ENCODE data around the gene SERPINB6.
"Not testable (repeated sequence)": the region's sequence is repeated elsewhere in the genome, so short reads cannot be mapped to it uniquely, and the experiment has no call there.

The SERPINB6 gene

DNA sequence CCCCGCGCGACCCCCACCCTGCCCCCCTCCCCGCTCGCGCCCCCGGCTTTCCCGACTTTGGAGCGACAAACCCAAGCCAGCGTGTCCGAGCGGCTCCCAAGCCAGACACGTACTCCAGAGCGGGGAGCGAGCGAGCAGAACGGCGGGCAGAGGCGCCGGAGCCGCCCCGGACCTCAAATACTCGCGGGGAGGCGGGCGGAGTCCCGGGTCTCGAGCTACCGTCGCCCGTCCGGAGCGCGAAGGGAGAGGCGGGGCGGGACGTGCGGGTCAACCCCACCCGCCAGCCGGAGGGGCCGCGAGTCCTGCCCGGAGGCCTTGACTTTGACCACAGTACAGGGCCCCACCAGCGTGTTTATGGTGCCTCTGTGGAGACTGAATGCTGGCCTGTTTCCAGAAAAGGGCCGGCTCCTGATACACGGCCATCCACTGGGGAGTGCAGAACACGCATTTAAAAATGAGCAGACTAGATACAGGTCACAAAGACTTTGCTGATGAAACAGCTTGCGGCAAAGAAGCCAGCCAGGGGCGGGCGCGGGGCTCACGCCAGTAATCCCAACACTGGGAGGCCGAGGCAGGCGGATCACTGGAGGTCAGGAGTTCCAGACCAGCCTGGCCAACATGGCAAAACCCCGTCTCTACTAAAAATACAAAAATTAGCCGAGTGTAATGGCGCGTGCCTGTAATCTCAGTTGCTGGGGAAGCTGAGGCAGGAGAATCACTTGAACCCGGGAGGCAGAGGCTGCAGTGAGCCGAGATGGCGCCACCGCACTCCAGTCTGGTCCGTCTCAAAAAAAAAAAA, at the start of gene SERPINB6:
TSS of gene SERPINB6 (minus strand) at position 148 of the 799 bp plus-strand sequence. CDS start 12,235 bp downstream, outside the sequence.
- DNase-seq: no peak

- DNase-seq: no peak
Measured at GRCh38 chr6:3019749-3020320, 48.5 kb upstream of the SERPINB6 start.

DNA sequence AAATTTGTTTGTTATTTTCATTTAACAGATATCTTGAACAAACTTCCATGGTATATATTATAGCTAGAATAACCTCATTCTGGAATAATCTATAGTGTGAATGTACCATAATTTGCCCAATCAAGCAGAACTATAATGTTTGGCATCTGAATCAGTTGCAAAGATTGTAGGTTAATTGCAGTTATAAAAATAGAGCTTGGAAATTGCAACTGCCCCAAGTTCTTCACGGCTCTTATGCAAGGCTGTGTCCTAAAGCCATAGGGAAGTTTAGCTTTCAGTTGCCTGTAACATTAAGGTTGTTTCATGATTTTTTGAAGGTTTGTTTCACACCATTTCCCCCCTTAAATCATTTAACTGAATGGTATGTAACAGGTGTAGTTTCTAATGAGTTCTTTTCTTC, 47.7 kb upstream of the SERPINB6 start:
- DNase-seq: no peak

DNA sequence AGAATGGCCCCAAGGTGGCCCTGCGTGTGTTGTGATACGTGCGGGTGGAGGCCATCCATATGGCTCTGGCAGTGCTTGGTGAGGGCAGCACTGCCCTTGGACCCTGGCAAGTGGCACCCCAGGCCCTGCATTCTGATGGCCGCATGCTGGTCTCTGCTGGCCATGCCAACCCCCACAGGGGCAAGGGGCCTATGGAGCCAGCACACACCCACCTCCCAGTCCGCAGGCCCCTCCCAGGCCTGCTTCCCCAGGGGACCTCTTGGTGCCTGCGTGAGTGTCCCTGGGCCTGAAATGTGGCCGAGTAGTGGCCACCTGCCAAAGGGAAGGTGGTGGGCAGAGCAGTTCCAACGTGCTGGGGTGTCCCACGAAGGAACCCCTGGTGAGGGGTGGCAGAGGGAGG, 45.9 kb upstream of the SERPINB6 start:
- no peak for DNase-seq

- no peak for DNase-seq
Measured at GRCh38 chr6:3016473-3017280, 45.3 kb upstream of the SERPINB6 start.

GRCh38 chr6:3015144-3015543, 43.8 kb upstream of the SERPINB6 start:
- DNase-seq: no peak

DNA sequence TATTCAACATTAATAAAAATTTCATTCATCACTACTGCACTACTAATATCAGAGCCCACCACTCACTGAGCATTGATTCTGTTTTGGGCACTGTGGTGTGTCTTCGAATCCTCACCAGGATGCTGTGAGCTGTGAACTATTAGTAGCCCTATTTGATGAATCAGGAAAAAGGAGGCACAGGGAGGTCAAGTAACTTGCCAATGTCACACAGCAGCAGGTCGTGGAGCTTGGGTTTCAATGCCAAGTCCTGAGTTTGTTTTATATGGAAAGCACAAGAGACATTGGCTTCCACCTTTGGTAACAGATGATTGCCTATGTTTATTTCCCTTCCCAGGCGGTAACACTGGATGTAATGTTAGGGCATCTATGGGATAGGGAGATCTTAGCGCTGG, 43.3 kb upstream of the SERPINB6 start:
- no peak for DNase-seq

- DNase-seq: no peak
Measured at GRCh38 chr6:3013901-3014674, 42.7 kb upstream of the SERPINB6 start.

DNA sequence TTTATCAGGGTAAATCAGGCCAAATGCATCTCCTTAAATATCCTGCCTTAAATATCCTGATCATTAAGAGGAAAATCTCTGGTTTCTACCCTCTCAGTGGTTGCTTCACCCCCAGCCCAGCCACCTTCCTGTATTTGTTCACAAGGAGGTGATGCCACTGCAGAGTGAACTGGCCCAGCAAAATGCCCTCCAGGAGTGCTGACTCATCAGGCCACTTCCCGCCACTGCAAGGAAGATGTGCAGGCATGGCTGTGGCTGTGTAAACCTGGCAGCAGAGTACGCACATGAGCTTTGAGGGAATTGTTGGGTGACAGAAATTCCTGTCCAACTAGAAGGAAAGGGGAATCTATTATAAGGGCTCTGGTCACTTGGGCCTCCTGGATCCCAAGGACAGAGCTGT, 42.1 kb upstream of the SERPINB6 start:
- DNase-seq: peak; percentile 1

DNA sequence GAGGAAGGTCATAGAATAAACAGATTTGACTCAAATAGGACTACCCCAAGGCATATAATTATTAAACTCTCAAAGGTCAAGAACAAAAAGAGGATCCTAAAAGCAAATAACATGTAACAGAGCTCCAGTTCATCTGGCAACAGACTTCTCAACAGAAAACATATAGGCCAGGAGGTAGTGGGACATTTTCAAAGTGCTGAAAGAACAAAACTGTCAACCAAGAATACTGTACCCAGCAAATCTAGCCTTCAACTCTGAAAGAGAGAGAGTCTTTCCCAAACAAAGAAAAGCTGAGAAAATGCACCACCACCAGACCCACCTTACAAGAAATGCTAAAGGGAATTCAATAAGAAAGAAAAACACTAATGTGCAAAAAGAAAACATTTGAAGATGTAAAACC, 40.2 kb upstream of the SERPINB6 start:
- DNase-seq: no peak

GRCh38 chr6:3011158-3011557, 39.8 kb upstream of the SERPINB6 start:
- DNase-seq: no peak

- no peak for DNase-seq
Measured at GRCh38 chr6:3009930-3010329, 38.6 kb upstream of the SERPINB6 start.

GRCh38 chr6:3008712-3009265, 37.4 kb upstream of the SERPINB6 start:
- not testable (repeated sequence) for DNase-seq

DNA sequence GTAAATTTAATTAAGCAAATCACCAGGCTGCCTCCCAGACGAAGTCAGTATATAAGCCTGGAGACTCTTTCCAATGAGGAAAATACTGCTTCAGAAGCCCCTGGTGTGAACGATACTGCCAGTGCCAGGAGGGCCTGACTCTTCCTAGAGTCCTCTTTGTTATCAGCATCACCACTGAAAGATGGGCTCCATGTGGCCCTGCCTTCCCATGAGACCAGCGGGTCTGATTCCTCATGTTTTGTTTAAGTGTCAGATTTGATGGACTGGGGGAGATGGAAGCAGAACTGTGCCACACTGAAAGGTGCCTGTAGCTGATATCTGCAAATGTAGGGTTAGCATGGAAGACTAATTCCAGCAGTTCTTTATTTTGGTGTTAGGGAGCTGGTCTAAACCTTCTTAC, 36.2 kb upstream of the SERPINB6 start:
- DNase-seq: no peak

DNA sequence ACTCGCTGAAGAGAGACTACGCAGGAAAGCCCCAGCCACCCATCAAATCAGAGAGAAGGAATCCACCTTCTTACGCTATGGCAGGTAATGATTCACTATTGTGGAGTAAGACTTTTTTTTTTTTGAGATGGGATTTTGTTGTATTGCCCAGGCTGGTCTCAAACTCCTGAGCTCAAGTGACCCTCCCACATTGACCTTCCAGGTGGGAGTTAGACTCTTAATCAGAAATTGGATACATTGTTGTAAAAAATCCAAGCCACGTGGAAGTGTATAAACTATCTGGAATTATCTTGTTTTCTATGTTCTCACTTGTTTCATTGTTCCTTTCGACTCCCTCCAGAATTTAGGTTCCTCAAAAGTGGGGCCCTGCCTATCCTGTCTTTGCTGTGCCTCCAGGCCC, 35.1 kb upstream of the SERPINB6 start:
- no peak for DNase-seq

DNA sequence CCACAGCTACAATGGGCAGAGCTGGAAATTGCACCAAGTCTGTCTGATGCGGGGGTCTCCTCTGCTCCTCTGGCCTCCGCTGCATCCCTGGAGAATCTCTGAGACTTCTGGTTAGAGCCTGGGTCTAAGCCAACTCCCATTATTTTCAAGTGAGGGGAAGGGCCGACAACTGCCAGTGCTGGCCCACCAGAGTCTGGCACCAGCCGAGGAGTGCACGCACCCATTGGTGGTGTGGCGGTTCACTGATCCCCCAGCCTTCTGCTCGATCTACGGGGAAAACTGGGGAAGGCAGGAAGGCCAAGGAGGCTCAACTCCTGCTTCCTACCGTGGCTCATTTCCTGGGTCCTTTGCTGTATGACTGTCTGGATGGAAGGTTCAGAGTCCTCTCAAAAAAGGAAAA, 34.5 kb upstream of the SERPINB6 start:
- DNase-seq: no peak

DNA sequence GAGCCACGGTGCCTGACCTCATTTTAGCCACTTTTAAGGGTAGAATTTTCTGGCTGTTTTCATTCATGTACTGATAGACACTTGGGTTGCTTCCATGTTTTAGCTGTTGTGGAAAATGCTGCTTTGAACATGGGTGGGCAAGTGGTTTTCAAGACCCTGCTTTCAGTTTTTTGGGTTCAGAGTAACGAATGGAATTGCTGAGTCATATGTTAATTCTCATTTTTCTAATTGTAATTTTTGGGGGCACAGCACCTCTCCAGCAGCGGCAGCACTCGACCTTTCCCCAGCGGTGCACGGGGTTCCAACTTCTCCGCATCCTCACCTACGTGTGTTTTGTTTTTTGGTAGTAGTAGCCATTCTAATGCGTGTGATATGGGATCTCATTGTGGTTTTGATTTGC, 33.7 kb upstream of the SERPINB6 start:
- no peak for DNase-seq

GRCh38 chr6:3003226-3003625, 31.9 kb upstream of the SERPINB6 start:
- DNase-seq: not testable (repeated sequence)

DNA sequence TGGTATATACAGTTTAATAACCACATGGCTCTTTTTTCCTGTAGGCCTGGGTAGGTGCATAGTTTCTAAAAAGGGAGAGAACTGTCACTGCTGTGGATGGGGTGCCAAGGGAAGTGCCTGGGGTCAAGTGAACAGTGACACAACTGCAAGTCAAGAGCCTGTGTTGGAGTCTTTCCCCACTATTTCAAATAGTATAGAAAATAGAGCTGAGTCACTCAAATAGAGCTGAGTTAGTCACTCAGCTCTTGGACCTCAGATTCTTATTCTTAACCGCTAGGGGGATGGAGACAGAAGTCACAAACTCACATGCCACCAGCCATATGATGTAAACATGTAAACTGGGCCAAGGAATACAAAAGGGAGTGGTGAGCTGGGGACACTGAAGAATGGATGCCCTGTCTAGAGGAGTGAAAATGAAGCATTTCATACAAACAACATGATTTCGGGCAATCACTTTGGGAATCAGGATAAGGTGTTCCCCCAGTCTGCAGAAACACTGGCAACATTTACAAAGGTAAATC, 30.5 kb upstream of the SERPINB6 start:
- peak; percentile 11 for DNase-seq

- DNase-seq: no peak
Measured at GRCh38 chr6:3001146-3001772, 29.9 kb upstream of the SERPINB6 start.

GRCh38 chr6:2999618-3000557, 28.5 kb upstream of the SERPINB6 start, which contains the start of gene NQO2:
NQO2 (plus strand) TSS chr6:2999894; CDS start chr6:3006553, 6,659 bp downstream.
- peak; percentile 32 for DNase-seq
